Neural crest cell (in vitro differentiated cells): ENCODE results near the gene TMEM154. TPM values are rescaled to one million over a fixed set of nuclear protein-coding genes. Genes with fewer than 3 reads are reported as not detected.

Source experiments
- DNase-seq: peaks from one replicate; pipeline ENCODE4 v3.0.0; 2021; ENCODE audit warnings: low read depth, mixed read lengths, low spot score
- H3K27ac Mint-ChIP-seq: one replicate; pipeline ENCODE4 v1.8.0; 2021; ENCODE audit warnings: mild to moderate bottlenecking, mixed read lengths; ENCODE audit not compliant: unreplicated experiment
- H3K27me3 Mint-ChIP-seq: 2 replicates; pipeline ENCODE4 v1.8.0; 2021; ENCODE audit warnings: low read depth, mild to moderate bottlenecking, mixed read lengths
- H3K36me3 Mint-ChIP-seq: 2 replicates; pipeline ENCODE4 v1.8.0; 2021; ENCODE audit warnings: low read depth, mild to moderate bottlenecking, mixed read lengths
- H3K4me1 Mint-ChIP-seq: 2 replicates; pipeline ENCODE4 v1.8.0; 2021; ENCODE audit warnings: mixed read lengths
- H3K4me3 Mint-ChIP-seq: one replicate; pipeline ENCODE4 v1.8.0; 2021; ENCODE audit warnings: mild to moderate bottlenecking, mixed read lengths
- H3K9me3 Mint-ChIP-seq: 2 replicates; pipeline ENCODE4 v1.8.0; 2021; ENCODE audit warnings: mixed read lengths
- total RNA-seq: library from RNA; stranded (reverse); gene quantifications from 2 replicates; pipeline ENCODE4 v1.2.1, GENCODE V29; 2021
- TF ChIP-seq, protein P1 (sequence below): fragments of 200-600 bp; sonication (generic); conservative IDR thresholded peaks from 2 replicates; pipeline ENCODE4 v1.5.0; 2021; ENCODE audit warnings: antibody characterized with exemption, mild to moderate bottlenecking

TMEM154 gene
- total RNA-seq, 1 donor from 2014 or later: 0.44 TPM

DNA sequence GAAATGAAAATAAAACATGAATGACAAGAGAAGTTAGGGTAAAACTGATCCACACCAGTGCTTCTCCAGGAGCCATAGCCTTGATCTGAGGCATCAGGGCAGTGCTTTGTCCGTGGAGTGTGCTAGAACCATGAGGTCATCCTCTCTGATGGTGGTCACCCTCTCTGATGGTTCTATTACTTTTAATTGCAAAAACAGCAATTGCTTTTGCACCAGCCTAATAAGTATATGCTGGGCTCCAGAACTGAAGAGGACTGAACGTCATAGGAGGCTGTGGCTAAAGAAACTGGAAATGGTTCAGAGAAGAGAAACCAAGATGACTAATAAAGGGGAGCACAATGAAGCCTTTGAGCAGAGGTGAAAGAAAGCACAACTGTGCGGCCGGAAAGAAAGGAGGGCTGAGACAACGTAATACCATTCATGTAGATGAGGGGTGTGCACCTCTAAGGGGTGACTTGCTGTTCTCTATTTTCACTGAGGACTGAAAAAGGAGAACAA lies 17.0 kb upstream of the TMEM154 start:
- DNase-seq: peak; percentile 12
- TF ChIP-seq, protein P1, sequence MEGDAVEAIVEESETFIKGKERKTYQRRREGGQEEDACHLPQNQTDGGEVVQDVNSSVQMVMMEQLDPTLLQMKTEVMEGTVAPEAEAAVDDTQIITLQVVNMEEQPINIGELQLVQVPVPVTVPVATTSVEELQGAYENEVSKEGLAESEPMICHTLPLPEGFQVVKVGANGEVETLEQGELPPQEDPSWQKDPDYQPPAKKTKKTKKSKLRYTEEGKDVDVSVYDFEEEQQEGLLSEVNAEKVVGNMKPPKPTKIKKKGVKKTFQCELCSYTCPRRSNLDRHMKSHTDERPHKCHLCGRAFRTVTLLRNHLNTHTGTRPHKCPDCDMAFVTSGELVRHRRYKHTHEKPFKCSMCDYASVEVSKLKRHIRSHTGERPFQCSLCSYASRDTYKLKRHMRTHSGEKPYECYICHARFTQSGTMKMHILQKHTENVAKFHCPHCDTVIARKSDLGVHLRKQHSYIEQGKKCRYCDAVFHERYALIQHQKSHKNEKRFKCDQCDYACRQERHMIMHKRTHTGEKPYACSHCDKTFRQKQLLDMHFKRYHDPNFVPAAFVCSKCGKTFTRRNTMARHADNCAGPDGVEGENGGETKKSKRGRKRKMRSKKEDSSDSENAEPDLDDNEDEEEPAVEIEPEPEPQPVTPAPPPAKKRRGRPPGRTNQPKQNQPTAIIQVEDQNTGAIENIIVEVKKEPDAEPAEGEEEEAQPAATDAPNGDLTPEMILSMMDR: no peak
- Mint-ChIP-seq H3K4me3 (peak overlapping the region; percentile 0), H3K27me3 (peaks cover 2% of the 10 kb centered on the region), H3K9me3 (no peaks in the 10 kb centered on the region), H3K27ac (peak overlapping the region; percentile 91), H3K4me1 (peaks cover 37% of the 10 kb centered on the region), H3K36me3 (no peaks in the 10 kb centered on the region)

DNA sequence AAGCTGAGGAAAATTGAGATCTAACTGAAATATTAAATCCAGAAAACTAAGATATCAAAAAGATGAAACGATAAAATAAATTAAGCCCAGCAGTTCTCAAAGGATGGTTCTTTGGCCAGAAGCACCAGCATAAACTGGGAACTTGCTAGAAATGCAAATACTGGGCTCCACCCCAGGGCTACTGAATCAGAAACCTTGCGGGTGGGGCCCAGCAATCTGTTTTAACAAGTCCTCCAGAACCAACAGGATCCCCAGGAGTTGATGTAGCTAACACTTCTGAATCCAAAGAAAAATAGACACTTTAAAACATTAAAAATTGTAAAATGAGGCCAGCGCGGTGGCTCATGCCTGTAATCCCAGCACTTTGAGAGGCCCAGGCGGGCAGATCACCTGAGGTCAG lies 14.1 kb upstream of the TMEM154 start:
- Mint-ChIP-seq H3K27ac (no peak overlapping the region), H3K9me3 (no peaks in the 10 kb centered on the region), H3K4me1 (peaks cover 25% of the 10 kb centered on the region), H3K4me3 (no peak overlapping the region), H3K36me3 (no peaks in the 10 kb centered on the region), H3K27me3 (no peaks in the 10 kb centered on the region)
- DNase-seq: no peak
- TF ChIP-seq, protein P1: no peak

DNA sequence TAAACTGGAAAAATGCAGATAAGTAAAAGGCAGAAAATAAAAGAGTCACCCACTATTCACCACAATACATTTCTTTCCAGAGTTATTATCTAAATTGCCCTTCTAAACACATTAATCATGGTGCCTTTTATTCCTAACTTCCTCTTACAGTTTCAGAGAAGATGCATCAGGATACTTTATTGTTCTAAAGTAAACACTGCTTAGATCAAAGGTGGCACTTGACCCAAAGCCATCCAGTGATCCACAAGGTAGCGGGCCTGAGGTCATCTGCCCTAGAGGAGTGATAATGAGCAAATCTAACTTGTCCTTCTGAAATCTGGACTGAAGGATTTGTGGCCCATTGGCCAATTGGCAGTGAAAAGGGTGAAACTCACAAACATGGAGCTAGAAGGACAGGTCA lies 12.0 kb upstream of the TMEM154 start:
- no peaks in the 10 kb centered on the region for H3K27me3 Mint-ChIP-seq
- no peak overlapping the region for H3K27ac Mint-ChIP-seq
- TF ChIP-seq, protein P1: no peak
- H3K36me3 Mint-ChIP-seq: no peaks in the 10 kb centered on the region
- no peak for DNase-seq
- no peak overlapping the region for H3K4me3 Mint-ChIP-seq
- H3K9me3 Mint-ChIP-seq: no peaks in the 10 kb centered on the region
- H3K4me1 Mint-ChIP-seq: peaks cover 7% of the 10 kb centered on the region

DNA sequence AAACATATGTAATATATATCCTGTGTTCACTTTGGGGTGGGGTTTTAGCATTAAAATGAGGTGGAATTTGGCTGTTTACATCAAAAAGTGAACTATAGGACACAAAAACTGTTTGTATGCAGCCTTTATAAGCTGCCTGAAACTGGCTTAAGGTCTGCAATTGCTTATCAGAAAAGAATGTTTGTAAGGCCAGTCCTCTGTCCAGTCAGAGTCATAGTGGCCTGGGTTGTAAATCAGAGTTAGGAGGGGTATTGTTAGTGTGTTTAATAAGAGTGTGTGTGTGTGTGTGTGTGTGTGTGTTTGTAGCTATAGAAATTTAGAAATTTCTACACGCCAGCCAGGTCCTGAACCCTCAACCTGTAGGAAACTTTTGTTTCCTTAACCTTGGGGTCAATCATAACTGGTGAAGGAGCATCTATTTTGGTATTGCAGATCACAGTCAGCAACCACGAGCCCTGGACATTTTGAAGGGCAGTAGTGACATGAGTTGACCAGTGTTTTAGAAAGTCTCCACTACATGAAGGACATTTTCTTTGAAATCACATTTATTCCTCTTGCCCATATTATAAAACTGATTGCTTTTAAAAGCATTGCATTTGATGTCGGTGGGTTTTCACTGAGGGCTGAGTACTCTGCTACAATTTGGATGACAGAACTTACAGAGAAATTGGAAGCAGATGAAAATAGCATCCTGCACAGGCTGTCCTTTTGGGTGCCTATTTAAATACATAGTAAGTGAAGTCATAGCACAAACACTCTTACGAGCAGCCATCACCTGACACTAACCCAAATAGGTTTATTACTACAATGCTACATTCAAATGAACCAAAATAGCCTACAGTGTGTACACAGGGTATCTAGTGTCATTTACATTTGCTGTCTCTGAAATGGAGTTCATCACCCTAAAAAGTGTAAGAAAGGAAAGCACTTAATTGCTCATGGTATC lies 11.2 kb upstream of the TMEM154 start:
- TF ChIP-seq, protein P1: no peak
- peaks cover 3% of the 10 kb centered on the region for H3K4me1 Mint-ChIP-seq
- no peaks in the 10 kb centered on the region for H3K36me3 Mint-ChIP-seq
- DNase-seq: no peak
- no peak overlapping the region for H3K4me3 Mint-ChIP-seq
- H3K9me3 Mint-ChIP-seq: no peaks in the 10 kb centered on the region
- no peak overlapping the region for H3K27ac Mint-ChIP-seq
- no peaks in the 10 kb centered on the region for H3K27me3 Mint-ChIP-seq

DNA sequence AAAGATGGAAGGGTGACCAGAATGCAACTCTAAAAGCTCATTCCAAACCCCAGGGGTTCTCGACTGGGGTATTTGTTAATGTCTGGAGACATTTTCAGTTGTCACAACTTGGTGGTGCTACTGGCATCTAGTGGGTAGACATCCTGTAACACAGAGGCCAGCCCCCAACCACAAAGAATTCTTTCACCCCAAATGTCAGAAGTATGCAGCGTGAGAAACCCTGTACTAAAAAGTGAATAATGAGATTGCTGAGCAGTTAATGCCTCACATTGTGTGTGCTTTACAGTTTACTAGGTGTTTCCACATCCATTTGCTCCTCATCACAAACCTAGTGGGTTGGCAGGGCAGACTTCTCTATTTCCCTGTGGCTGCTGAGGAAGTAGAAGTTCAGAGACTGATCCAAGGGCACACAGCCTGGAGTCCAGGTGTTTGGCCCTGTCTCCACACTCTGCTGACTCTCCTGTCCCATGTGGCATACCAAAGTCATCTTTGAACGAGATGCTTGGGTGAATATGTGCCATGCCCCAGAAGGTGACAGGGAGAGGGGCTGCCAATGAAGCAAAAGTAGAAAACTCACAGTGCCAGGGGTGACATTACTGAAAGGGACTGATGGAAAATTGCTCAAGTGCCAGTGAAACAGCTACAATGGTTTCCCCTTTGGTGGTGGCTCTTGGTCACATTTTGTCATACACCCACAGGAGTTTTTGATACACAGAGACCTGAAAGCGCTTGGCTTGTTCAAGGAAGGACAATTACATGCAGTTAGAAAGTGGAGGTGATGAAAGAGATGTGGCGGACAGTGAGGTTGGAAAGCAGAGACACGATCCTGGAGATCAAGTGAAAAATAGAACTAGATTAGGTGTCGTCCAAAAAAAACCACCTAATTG lies 10.1 kb upstream of the TMEM154 start:
- H3K9me3 Mint-ChIP-seq: no peaks in the 10 kb centered on the region
- H3K27me3 Mint-ChIP-seq: no peaks in the 10 kb centered on the region
- TF ChIP-seq, protein P1: no peak
- no peak overlapping the region for H3K27ac Mint-ChIP-seq
- H3K36me3 Mint-ChIP-seq: no peaks in the 10 kb centered on the region
- DNase-seq: no peak
- H3K4me1 Mint-ChIP-seq: no peaks in the 10 kb centered on the region
- H3K4me3 Mint-ChIP-seq: no peak overlapping the region
